Measurements from ENCODE around the gene GTF3C6.

DNA sequence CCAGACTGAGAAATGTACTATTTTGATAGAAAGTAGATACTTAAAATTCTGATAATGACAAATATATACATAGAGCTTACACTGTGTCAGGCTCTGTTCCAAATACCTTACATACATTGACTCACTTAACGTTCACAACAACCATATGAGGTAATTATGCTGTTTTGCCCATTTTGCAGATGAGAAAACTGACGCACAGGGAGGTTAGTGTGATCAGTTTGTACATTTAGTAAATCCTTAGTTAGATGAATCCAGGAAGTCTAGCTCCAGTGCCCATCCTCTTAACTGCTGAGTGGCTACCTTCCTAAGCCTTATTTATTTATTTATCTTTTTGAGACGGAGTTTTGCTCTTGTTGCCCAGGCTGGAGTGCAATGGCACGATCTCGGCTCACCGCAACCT, 23.3 kb upstream of the GTF3C6 start:
- no peak for TF ChIP-seq CTCF (IDR thresholded peaks at IDR 0.05)
- no peak for TF ChIP-seq POLR2A (IDR thresholded peaks at IDR 0.05)

Measured in breast epithelium (tissue), 3 donors.